ENCODE results near the gene BTC.
"Not testable (repeated sequence)": the region's sequence is repeated elsewhere in the genome, so short reads cannot be mapped to it uniquely, and the experiment has no call there.

Gene BTC

GRCh38 chr4:74716436-74716765 lies 77.9 kb downstream of the BTC start:
- H3K4me3 ChIP-seq (IDR thresholded peaks at IDR 0.05; ENCODE audit: insufficient read depth, low read depth, low read length): peak overlapping the region; percentile 46
- peak overlapping the region; percentile 57 for H3K27ac ChIP-seq
- TF ChIP-seq CTCF (conservative IDR thresholded peaks at IDR 0.05; ENCODE audit: low read depth, low read length): no peak
- H3K27me3 ChIP-seq (ENCODE audit: insufficient read depth, low read depth): no peaks in the 10 kb centered on the region
- H3K4me2 ChIP-seq: peak overlapping the region; percentile 58; the same call in 1 of the 2 replicates
- no peaks in the 10 kb centered on the region for H4K20me1 ChIP-seq (ENCODE audit: insufficient read depth)
- H3K4me1 ChIP-seq (ENCODE audit: low read depth, poor library complexity, severe bottlenecking): peaks cover 25% of the 10 kb centered on the region
- no peak overlapping the region for H2AFZ ChIP-seq (ENCODE audit: low read depth)
- H3K9ac ChIP-seq: no peak overlapping the region
- no peaks in the 10 kb centered on the region for H3K79me2 ChIP-seq (ENCODE audit: insufficient read depth, low read depth)
- H3K36me3 ChIP-seq (ENCODE audit: insufficient read depth): no peaks in the 10 kb centered on the region

DNA sequence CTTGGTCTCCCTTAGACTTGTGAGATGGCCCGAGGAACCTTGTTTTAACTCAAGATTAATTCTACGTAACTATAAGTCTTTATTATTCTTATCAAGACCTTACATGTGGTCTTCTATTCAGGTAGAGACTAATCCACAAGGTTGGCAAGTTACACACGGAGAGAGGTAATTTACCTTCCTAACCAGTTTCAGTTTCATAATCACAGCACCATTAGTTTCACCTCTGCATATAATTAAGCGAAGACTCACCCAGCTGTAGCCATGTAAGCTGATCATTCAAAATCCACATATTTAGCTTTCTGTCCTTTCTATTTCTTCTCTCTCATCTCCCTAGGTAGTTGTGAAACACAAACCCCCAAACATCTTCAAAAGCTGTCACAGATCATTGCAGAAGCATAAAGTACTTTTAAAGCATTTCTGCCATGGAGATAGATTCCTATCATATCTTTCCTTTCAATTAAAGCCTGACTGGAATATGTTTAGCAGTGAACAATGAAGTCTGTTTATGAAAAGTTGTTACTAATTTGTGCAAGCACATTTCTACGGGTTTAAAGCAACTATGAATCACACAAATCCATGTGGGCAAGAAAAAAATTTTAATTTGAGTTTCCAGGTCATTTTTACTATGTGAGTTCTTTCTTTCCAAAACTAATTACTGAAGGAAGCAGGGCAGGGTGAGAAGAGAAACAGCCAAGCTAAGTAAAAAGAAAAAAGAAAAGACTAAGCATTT lies 78.5 kb downstream of the BTC start:
- peaks cover 30% of the 10 kb centered on the region for H3K4me1 ChIP-seq (ENCODE audit: low read depth, poor library complexity, severe bottlenecking)
- no peaks in the 10 kb centered on the region for H3K36me3 ChIP-seq (ENCODE audit: insufficient read depth)
- no peaks in the 10 kb centered on the region for H4K20me1 ChIP-seq (ENCODE audit: insufficient read depth)
- H2AFZ ChIP-seq (ENCODE audit: low read depth): no peak overlapping the region
- H3K27ac ChIP-seq: peak overlapping the region; percentile 57
- H3K9ac ChIP-seq: no peak overlapping the region
- no peaks in the 10 kb centered on the region for H3K79me2 ChIP-seq (ENCODE audit: insufficient read depth, low read depth)
- peak overlapping the region; percentile 46 for H3K4me3 ChIP-seq (IDR thresholded peaks at IDR 0.05; ENCODE audit: insufficient read depth, low read depth, low read length)
- peak overlapping the region; percentile 58 for H3K4me2 ChIP-seq
- no peak for TF ChIP-seq CTCF (conservative IDR thresholded peaks at IDR 0.05; ENCODE audit: low read depth, low read length)
- H3K27me3 ChIP-seq (ENCODE audit: insufficient read depth, low read depth): no peaks in the 10 kb centered on the region

GRCh38 chr4:74714611-74715130 lies 79.7 kb downstream of the BTC start:
- Histone ChIP-seq H3K9ac (no peak overlapping the region), H2AFZ (ENCODE audit: low read depth) (no peak overlapping the region), H3K4me1 (ENCODE audit: low read depth, poor library complexity, severe bottlenecking) (peaks cover 42% of the 10 kb centered on the region), H3K79me2 (ENCODE audit: insufficient read depth, low read depth) (no peaks in the 10 kb centered on the region), H3K4me3 (IDR thresholded peaks at IDR 0.05; ENCODE audit: insufficient read depth, low read depth, low read length) (no peak overlapping the region), H4K20me1 (ENCODE audit: insufficient read depth) (no peaks in the 10 kb centered on the region), H3K36me3 (ENCODE audit: insufficient read depth) (no peaks in the 10 kb centered on the region), H3K4me2 (peak overlapping the region; percentile 9; the same call in 1 of the 2 replicates), H3K27ac (no peak overlapping the region), H3K27me3 (ENCODE audit: insufficient read depth, low read depth) (no peaks in the 10 kb centered on the region)
- TF ChIP-seq CTCF (conservative IDR thresholded peaks at IDR 0.05; ENCODE audit: low read depth, low read length): no peak

- not testable (repeated sequence) for H3K79me2 ChIP-seq (ENCODE audit: insufficient read depth, low read depth); H3K27ac ChIP-seq; H3K27me3 ChIP-seq (ENCODE audit: insufficient read depth, low read depth); H4K20me1 ChIP-seq (ENCODE audit: insufficient read depth); H3K4me3 ChIP-seq (IDR thresholded peaks at IDR 0.05; ENCODE audit: insufficient read depth, low read depth, low read length); H2AFZ ChIP-seq (ENCODE audit: low read depth); H3K4me2 ChIP-seq; H3K36me3 ChIP-seq (ENCODE audit: insufficient read depth); H3K9ac ChIP-seq
- H3K4me1 ChIP-seq (ENCODE audit: low read depth, poor library complexity, severe bottlenecking): peaks cover 43% of the 10 kb centered on the region
Measured at GRCh38 chr4:74708135-74708534, 86.2 kb downstream of the BTC start.
